Stimulated activated CD4-positive, alpha-beta T cell treated with anti-CD3 and anti-CD28 coated beads, Interleukin-1b, Interleukin-23, amount 100 ng/mL, for 4 hours (primary cell): ENCODE measurements around the gene SLC25A34.

ENCODE experiments used
- DNase-seq, 2 donors: peaks; one replicate each; pipeline ENCODE4 v3.0.0-alpha.2; 2020; ENCODE audit warnings: low read depth in 2 of 2

Gene SLC25A34

GRCh38 chr1:15753776-15754175 is 17.7 kb downstream of the SLC25A34 start:
- DNase-seq, result no peak

GRCh38 chr1:15755021-15755645 is 19.1 kb downstream of the SLC25A34 start:
- no peak for DNase-seq

GRCh38 chr1:15755646-15756040 is 19.6 kb downstream of the SLC25A34 start:
- DNase-seq, result no peak

GRCh38 chr1:15756143-15757015 is 20.3 kb downstream of the SLC25A34 start:
- DNase-seq, result no peak

GRCh38 chr1:15757016-15757543 is 21.0 kb downstream of the SLC25A34 start:
- no peak for DNase-seq

GRCh38 chr1:15757575-15758342 is 21.7 kb downstream of the SLC25A34 start:
- DNase-seq, result no peak

GRCh38 chr1:15758343-15758931 is 22.4 kb downstream of the SLC25A34 start, which contains the start of gene FBLIM1:
Gene FBLIM1 (plus strand): TSS chr1:15758795. CDS start chr1:15764984, 6,189 bp downstream.
- no peak for DNase-seq

GRCh38 chr1:15758953-15759661 is 23.0 kb downstream of the SLC25A34 start:
- DNase-seq, result no peak

- DNase-seq, result no peak
Measured at GRCh38 chr1:15760520-15761211, 24.6 kb downstream of the SLC25A34 start.

GRCh38 chr1:15761366-15762128 is 25.5 kb downstream of the SLC25A34 start:
- no peak for DNase-seq

GRCh38 chr1:15762546-15762945 is 26.5 kb downstream of the SLC25A34 start:
- no peak for DNase-seq

GRCh38 chr1:15764269-15764764 is 28.3 kb downstream of the SLC25A34 start:
- no peak for DNase-seq

- DNase-seq, result no peak
Measured at GRCh38 chr1:15764890-15765289, 28.8 kb downstream of the SLC25A34 start.

- no peak for DNase-seq
Measured at GRCh38 chr1:15765495-15766194, 29.6 kb downstream of the SLC25A34 start.

- no peak for DNase-seq
Measured at GRCh38 chr1:15767941-15768340, 31.9 kb downstream of the SLC25A34 start.

- DNase-seq, result no peak
Measured at GRCh38 chr1:15768388-15768787, 32.3 kb downstream of the SLC25A34 start.

GRCh38 chr1:15770313-15770962 is 34.4 kb downstream of the SLC25A34 start:
- no peak for DNase-seq

GRCh38 chr1:15771836-15772515 is 35.9 kb downstream of the SLC25A34 start:
- no peak for DNase-seq
